ENCODE data around the gene PCF11. TPM values are rescaled to one million over a fixed set of nuclear protein-coding genes. Genes with fewer than 3 reads are reported as not detected.
A peak's percentile ranks its signal among the peaks of the same experiment; 100 is the strongest.

PCF11 gene
- polyA plus RNA-seq, 1 donor from 2014 or later = 82.4 TPM

DNA sequence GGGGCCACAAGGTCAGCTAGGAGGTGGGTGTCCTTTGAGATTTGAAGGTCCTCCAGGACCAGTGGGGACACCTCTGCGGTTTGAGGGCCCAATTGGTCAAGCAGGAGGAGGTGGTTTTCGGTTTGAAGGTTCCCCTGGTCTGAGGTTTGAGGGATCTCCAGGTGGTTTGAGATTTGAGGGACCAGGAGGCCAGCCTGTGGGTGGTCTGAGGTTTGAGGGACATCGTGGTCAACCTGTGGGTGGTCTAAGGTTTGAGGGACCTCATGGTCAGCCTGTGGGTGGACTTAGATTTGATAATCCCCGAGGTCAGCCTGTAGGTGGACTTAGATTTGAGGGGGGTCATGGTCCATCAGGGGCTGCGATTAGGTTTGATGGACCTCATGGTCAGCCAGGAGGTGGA, 11.8 kb downstream of the PCF11 start:
- TF ChIP-seq MXI1 (conservative IDR thresholded peaks at IDR 0.05; ENCODE audit: poor library complexity, severe bottlenecking) (no peak), POLR2AphosphoS5 (IDR thresholded peaks at IDR 0.05) (peak; percentile 4), EZH2 (IDR thresholded peaks at IDR 0.05; ENCODE audit: borderline replicate concordance, insufficient read depth, low read length, poor library complexity, severe bottlenecking) (no peak)
- peaks cover 54% of the 10 kb centered on the region for H3K79me2 ChIP-seq (replicated peaks; ENCODE audit: insufficient read depth, low read length)
- H3K27me3 ChIP-seq (ENCODE audit: insufficient read depth, low read depth, low read length) = no peaks in the 10 kb centered on the region
- no peak overlapping the region for H2AFZ ChIP-seq (ENCODE audit: low read depth, low read length)
- H3K4me3 ChIP-seq (ENCODE audit: low read length) = no peak overlapping the region
- H4K20me1 ChIP-seq (ENCODE audit: insufficient read depth) = peaks cover 4% of the 10 kb centered on the region
- H3K27ac ChIP-seq (ENCODE audit: low read length) = no peak overlapping the region
- H3K4me2 ChIP-seq (ENCODE audit: low read length) = no peak overlapping the region
- no peak overlapping the region for H3K9ac ChIP-seq (ENCODE audit: low read length)
- H3K9me3 ChIP-seq (ENCODE audit: low read length) = no peaks in the 10 kb centered on the region
- H3K9me2 ChIP-seq (ENCODE audit: insufficient read depth, low read length) = no peaks in the 10 kb centered on the region
- H3K36me3 ChIP-seq (ENCODE audit: insufficient read depth, low read length) = peaks cover 21% of the 10 kb centered on the region
- H3F3A ChIP-seq (ENCODE audit: insufficient read depth, low read length, poor library complexity, severe bottlenecking) = no peaks in the 10 kb centered on the region

DNA sequence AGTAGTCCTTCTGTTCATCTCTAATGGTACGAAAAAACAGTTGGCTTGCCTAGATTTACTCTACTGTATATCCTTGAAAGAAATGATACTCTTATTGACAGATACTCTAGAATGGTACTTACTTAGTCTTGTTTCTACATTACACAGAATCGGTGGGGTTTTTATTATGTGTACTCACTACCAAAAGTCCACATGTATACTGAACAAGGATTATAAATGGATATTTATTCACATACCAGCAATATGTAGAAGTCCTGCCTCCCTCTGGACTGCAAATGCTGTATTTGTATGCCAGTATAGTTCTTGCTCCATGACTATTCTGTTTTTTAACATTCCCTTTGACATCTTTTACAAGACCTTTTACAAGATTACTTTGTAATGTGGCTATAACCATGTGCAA, 13.9 kb downstream of the PCF11 start:
- Histone ChIP-seq H3K79me2 (replicated peaks; ENCODE audit: insufficient read depth, low read length) (peaks cover 63% of the 10 kb centered on the region), H3K4me3 (ENCODE audit: low read length) (peak overlapping the region; percentile 57), H3K27me3 (ENCODE audit: insufficient read depth, low read depth, low read length) (no peaks in the 10 kb centered on the region), H3K9me2 (ENCODE audit: insufficient read depth, low read length) (no peaks in the 10 kb centered on the region), H4K20me1 (ENCODE audit: insufficient read depth) (peaks cover 4% of the 10 kb centered on the region), H3F3A (ENCODE audit: insufficient read depth, low read length, poor library complexity, severe bottlenecking) (no peaks in the 10 kb centered on the region), H3K27ac (ENCODE audit: low read length) (no peak overlapping the region), H3K9me3 (ENCODE audit: low read length) (no peaks in the 10 kb centered on the region), H2AFZ (ENCODE audit: low read depth, low read length) (no peak overlapping the region), H3K36me3 (ENCODE audit: insufficient read depth, low read length) (peaks cover 23% of the 10 kb centered on the region), H3K4me2 (ENCODE audit: low read length) (peak overlapping the region; percentile 50), H3K9ac (ENCODE audit: low read length) (no peak overlapping the region)
- TF ChIP-seq, protein P1, sequence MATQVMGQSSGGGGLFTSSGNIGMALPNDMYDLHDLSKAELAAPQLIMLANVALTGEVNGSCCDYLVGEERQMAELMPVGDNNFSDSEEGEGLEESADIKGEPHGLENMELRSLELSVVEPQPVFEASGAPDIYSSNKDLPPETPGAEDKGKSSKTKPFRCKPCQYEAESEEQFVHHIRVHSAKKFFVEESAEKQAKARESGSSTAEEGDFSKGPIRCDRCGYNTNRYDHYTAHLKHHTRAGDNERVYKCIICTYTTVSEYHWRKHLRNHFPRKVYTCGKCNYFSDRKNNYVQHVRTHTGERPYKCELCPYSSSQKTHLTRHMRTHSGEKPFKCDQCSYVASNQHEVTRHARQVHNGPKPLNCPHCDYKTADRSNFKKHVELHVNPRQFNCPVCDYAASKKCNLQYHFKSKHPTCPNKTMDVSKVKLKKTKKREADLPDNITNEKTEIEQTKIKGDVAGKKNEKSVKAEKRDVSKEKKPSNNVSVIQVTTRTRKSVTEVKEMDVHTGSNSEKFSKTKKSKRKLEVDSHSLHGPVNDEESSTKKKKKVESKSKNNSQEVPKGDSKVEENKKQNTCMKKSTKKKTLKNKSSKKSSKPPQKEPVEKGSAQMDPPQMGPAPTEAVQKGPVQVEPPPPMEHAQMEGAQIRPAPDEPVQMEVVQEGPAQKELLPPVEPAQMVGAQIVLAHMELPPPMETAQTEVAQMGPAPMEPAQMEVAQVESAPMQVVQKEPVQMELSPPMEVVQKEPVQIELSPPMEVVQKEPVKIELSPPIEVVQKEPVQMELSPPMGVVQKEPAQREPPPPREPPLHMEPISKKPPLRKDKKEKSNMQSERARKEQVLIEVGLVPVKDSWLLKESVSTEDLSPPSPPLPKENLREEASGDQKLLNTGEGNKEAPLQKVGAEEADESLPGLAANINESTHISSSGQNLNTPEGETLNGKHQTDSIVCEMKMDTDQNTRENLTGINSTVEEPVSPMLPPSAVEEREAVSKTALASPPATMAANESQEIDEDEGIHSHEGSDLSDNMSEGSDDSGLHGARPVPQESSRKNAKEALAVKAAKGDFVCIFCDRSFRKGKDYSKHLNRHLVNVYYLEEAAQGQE (IDR thresholded peaks at IDR 0.05; ENCODE audit: borderline replicate concordance) = no peak
- TF ChIP-seq CTCF (IDR thresholded peaks at IDR 0.05; ENCODE audit: poor library complexity, severe bottlenecking) = no peak

GRCh38 chr11:83172551-83172950, 15.6 kb downstream of the PCF11 start:
- H3K27ac ChIP-seq (ENCODE audit: low read length) = no peak overlapping the region
- peaks cover 22% of the 10 kb centered on the region for H3K36me3 ChIP-seq (ENCODE audit: insufficient read depth, low read length)
- no peaks in the 10 kb centered on the region for H3K9me2 ChIP-seq (ENCODE audit: insufficient read depth, low read length)
- peaks cover 4% of the 10 kb centered on the region for H4K20me1 ChIP-seq (ENCODE audit: insufficient read depth)
- peak overlapping the region; percentile 57 for H3K4me3 ChIP-seq (ENCODE audit: low read length)
- no peaks in the 10 kb centered on the region for H3F3A ChIP-seq (ENCODE audit: insufficient read depth, low read length, poor library complexity, severe bottlenecking)
- H3K4me2 ChIP-seq (ENCODE audit: low read length) = no peak overlapping the region
- H2AFZ ChIP-seq (ENCODE audit: low read depth, low read length) = no peak overlapping the region
- no peaks in the 10 kb centered on the region for H3K27me3 ChIP-seq (ENCODE audit: insufficient read depth, low read depth, low read length)
- TF ChIP-seq, protein P1 (IDR thresholded peaks at IDR 0.05; ENCODE audit: borderline replicate concordance) = no peak
- TF ChIP-seq CTCF (IDR thresholded peaks at IDR 0.05; ENCODE audit: poor library complexity, severe bottlenecking) (no peak), MXI1 (conservative IDR thresholded peaks at IDR 0.05; ENCODE audit: poor library complexity, severe bottlenecking) (no peak), SMC3 (conservative IDR thresholded peaks at IDR 0.05; ENCODE audit: poor library complexity) (no peak), POLR2AphosphoS5 (IDR thresholded peaks at IDR 0.05) (no peak), RAD21 (conservative IDR thresholded peaks at IDR 0.05) (no peak), EP300 (conservative IDR thresholded peaks at IDR 0.05; ENCODE audit: poor library complexity, severe bottlenecking) (no peak), TAF1 (IDR thresholded peaks at IDR 0.05; ENCODE audit: low read depth) (no peak), EZH2 (IDR thresholded peaks at IDR 0.05; ENCODE audit: borderline replicate concordance, insufficient read depth, low read length, poor library complexity, severe bottlenecking) (no peak)
- no peaks in the 10 kb centered on the region for H3K9me3 ChIP-seq (ENCODE audit: low read length)
- no peak overlapping the region for H3K9ac ChIP-seq (ENCODE audit: low read length)
- peaks cover 71% of the 10 kb centered on the region for H3K79me2 ChIP-seq (replicated peaks; ENCODE audit: insufficient read depth, low read length)
